K562 (cell line): ENCODE results near the gene TUBB2A. TPM values are rescaled to one million over a fixed set of nuclear protein-coding genes. Genes with fewer than 3 reads are reported as not detected.
A peak's percentile ranks its signal among the peaks of the same experiment; 100 is the strongest.

Experiments used
- BCL6 ChIP-seq: fragments of 250-450 bp; sonication (Bioruptor Pico); IDR thresholded peaks from 2 replicates; pipeline ENCODE4 v1.4.0; 2020
- C11orf30 ChIP-seq: fragments of 450-650 bp; IDR thresholded peaks from 2 replicates; pipeline ENCODE4 v1.6.1; 2016; ENCODE audit warnings: low read depth, mild to moderate bottlenecking
- CBFA2T3 ChIP-seq: fragments of 450-650 bp; IDR thresholded peaks from 2 replicates; pipeline ENCODE4 v1.6.1; 2017
- CEBPG ChIP-seq, 3 experiments: fragments of 200-800 bp in 1 of 3; sonication (Bioruptor generic) in 1 of 3; sonication (generic) in 1 of 3; formaldehyde crosslinking in 1 of 3; IDR thresholded peaks in 2 of 3; conservative IDR thresholded peaks in 1 of 3; 2 replicates each; pipeline versions ENCODE4 v1.6.1 to v1.8.0; 2016 to 2022; ENCODE audit warnings: missing compliant biosample characterization in 2 of 3, missing genetic modification characterization in 2 of 3, mild to moderate bottlenecking in 1 of 3, missing genetic modification reagents in 1 of 3
- CSDE1 ChIP-seq, 2 experiments: fragments of 450-650 bp; IDR thresholded peaks; 2 replicates each; pipeline ENCODE4 v1.6.1; 2016; ENCODE audit warnings: mild to moderate bottlenecking in 1 of 2
- ERF ChIP-seq: fragments of 450-650 bp; formaldehyde crosslinking; IDR thresholded peaks from 2 replicates; pipeline ENCODE4 v1.4.0; 2020; ENCODE audit warnings: mild to moderate bottlenecking, mixed read lengths
- MAFK ChIP-seq: IDR thresholded peaks from 2 replicates; pipeline ENCODE4 v1.6.1; 2011; ENCODE audit warnings: low read length, improper control_type of control experiment
- MBD2 ChIP-seq: sonication (generic); IDR thresholded peaks from 2 replicates; pipeline ENCODE4 v1.6.1; 2016; ENCODE audit warnings: low read depth, borderline replicate concordance
- MEIS2 ChIP-seq: fragments of 450-650 bp; IDR thresholded peaks from 2 replicates; pipeline ENCODE4 v1.6.1; 2014; ENCODE audit warnings: mild to moderate bottlenecking; ENCODE audit not compliant: partially characterized antibody
- NFE2L1 ChIP-seq: fragments of 450-650 bp; IDR thresholded peaks from 2 replicates; pipeline ENCODE4 v1.6.1; 2016; ENCODE audit warnings: missing genetic modification characterization, low read depth, mild to moderate bottlenecking, missing compliant biosample characterization, moderate library complexity, borderline replicate concordance
- PHB2 ChIP-seq: fragments of 450-650 bp; IDR thresholded peaks from 2 replicates; pipeline ENCODE4 v1.6.1; 2017; ENCODE audit warnings: low read depth
- PHF8 ChIP-seq: fragments of 200-600 bp; sonication (generic); IDR thresholded peaks from 2 replicates; pipeline ENCODE4 v1.6.1; 2012; ENCODE audit warnings: mixed run types, mild to moderate bottlenecking, inconsistent platforms, low read length, moderate library complexity, borderline replicate concordance
- RAD21 ChIP-seq, 2 experiments: fragments of 250-450 bp in 1 of 2; fragments of 450-650 bp in 1 of 2; sonication (Bioruptor Pico) in 1 of 2; formaldehyde crosslinking in 1 of 2; IDR thresholded peaks in 1 of 2; conservative IDR thresholded peaks in 1 of 2; 2 replicates each; pipeline versions ENCODE4 v1.4.0 to v1.8.0; 2020 to 2022; ENCODE audit warnings: mild to moderate bottlenecking in 2 of 2, moderate library complexity in 1 of 2
- SIX5 ChIP-seq, 2 experiments: IDR thresholded peaks; 2 replicates each; pipeline ENCODE4 v1.6.1; 2011; ENCODE audit warnings: low read length in 2 of 2, borderline replicate concordance in 1 of 2, low read depth in 1 of 2, mild to moderate bottlenecking in 1 of 2, moderate library complexity in 1 of 2; ENCODE audit not compliant: insufficient read depth in 1 of 2
- SMARCA5 ChIP-seq: fragments of 450-650 bp; IDR thresholded peaks from 2 replicates; pipeline ENCODE4 v1.6.1; 2016
- TEAD1 ChIP-seq, 2 experiments: fragments of 450-650 bp in 1 of 2; sonication (generic) in 1 of 2; formaldehyde crosslinking; IDR thresholded peaks; 2 replicates each; pipeline versions ENCODE4 v1.4.0 to v1.8.0; 2020 to 2022; ENCODE audit warnings: mild to moderate bottlenecking in 2 of 2, missing genetic modification reagents in 1 of 2
- YY1 ChIP-seq, 3 experiments: IDR thresholded peaks; 2 replicates each; pipeline ENCODE4 v1.6.1; 2011; ENCODE audit warnings: low read length in 2 of 3, mild to moderate bottlenecking in 2 of 3, moderate library complexity in 2 of 3, borderline replicate concordance in 1 of 3, control low read depth in 1 of 3, low read depth in 1 of 3; ENCODE audit not compliant: insufficient read depth in 3 of 3, insufficient replicate concordance in 2 of 3, control insufficient read depth in 1 of 3, insufficient read length in 1 of 3; ENCODE audit errors: extremely low read depth in 1 of 3
- ZFP36 ChIP-seq: fragments of 150-350 bp; IDR thresholded peaks from 2 replicates; pipeline ENCODE4 v1.6.1; 2018; ENCODE audit warnings: low read length, low read depth; ENCODE audit not compliant: partially characterized antibody
- ZNF347 ChIP-seq: fragments of 450-650 bp; formaldehyde crosslinking; IDR thresholded peaks from 2 replicates; pipeline ENCODE4 v1.4.0; 2020; ENCODE audit warnings: low read depth, mild to moderate bottlenecking, moderate library complexity
- ZNF77 ChIP-seq: fragments of 250-450 bp; sonication (Bioruptor Pico); IDR thresholded peaks from 2 replicates; pipeline ENCODE4 v1.5.0; 2020
- polyA plus RNA-seq, 8 experiments: library from polyadenylated mRNA; depleted of rRNA in 4 of 8; stranded (reverse) in 5 of 8; unstranded in 3 of 8; fragments of >200 nt; fragmentation: Nextera tagmentation in 2 of 8; fragmentation: Illumina TruSeq in 1 of 8; extraction: Ambion mirVana in 2 of 8; extraction: Trizol in 1 of 8; gene quantifications; 2 replicates each; pipeline versions ENCODE4 v1.2.1 to v1.2.3, GENCODE V29; 2011 to 2014; ENCODE audit warnings: inconsistent platforms in 1 of 8, missing spikeins in 1 of 8
- total RNA-seq, 7 experiments: library from RNA; depleted of rRNA in 6 of 7; stranded (reverse); fragments of >200 nt in 6 of 7; fragmentation: Illumina TruSeq in 2 of 7; extraction: Trizol in 2 of 7; gene quantifications; 2 replicates each; pipeline versions ENCODE4 v1.2.1 to v1.2.3, GENCODE V29; 2011 to 2021; ENCODE audit warnings: low replicate concordance in 1 of 7
- TF ChIP-seq, protein P1 (sequence below): fragments of 200-800 bp; sonication (Bioruptor generic); IDR thresholded peaks from 2 replicates; pipeline ENCODE4 v1.6.1; 2016; ENCODE audit warnings: missing genetic modification characterization, missing compliant biosample characterization
- TF ChIP-seq, protein P2 (sequence below), 2 experiments: fragments of 450-650 bp in 1 of 2; sonication (generic) in 1 of 2; formaldehyde crosslinking; conservative IDR thresholded peaks; 2 replicates each; pipeline versions ENCODE4 v1.4.0 to v1.8.1; 2020 to 2022; ENCODE audit warnings: mild to moderate bottlenecking in 1 of 2, missing genetic modification reagents in 1 of 2

TUBB2A gene
- total and polyA plus RNA-seq, 9 of the 15 experiments (the other 6 are each of a cell fraction or from before 2014, with no cell fraction given) = 3.6 to 92.1 (median 45.6) TPM

DNA sequence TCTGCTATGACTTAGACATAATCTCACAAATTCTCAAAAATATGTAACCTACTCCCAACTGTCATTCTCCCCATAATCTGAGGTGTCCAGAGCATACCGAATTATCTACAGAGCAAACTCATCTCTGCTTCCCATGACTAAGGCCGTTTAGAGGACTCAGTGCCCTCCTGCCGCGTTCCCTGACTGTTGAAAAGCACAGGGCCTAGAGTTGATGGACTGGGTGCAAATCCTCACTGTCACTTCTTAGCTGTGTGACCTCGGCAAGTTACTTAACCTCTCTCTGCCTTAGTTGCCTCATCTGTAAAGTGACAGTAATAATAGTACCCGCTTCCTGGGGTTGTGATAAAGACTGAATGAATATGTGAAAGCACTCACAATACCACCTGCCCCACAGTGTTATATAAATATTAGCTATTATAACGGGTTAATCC is 4.7 kb upstream of the TUBB2A start (continued):
- no peak for TF ChIP-seq CSDE1 (IDR thresholded peaks at IDR 0.05)
- TF ChIP-seq RAD21 (CRISPR knock-in tag; conservative IDR thresholded peaks at IDR 0.05 in 1 of 2, IDR thresholded peaks at IDR 0.05 in 1 of 2) = 0 out of 4 replicates have a peak, but pooled peaks of 1 of the 2 experiments have one; percentile 17
- TF ChIP-seq MEIS2 = peak; percentile 60
- TF ChIP-seq CBFA2T3 = peak; percentile 49
- no peak for TF ChIP-seq ZNF347 (CRISPR knock-in tag)
- peak; percentile 44; the same call in 1 of the 2 replicates for TF ChIP-seq PHB2
- TF ChIP-seq SMARCA5 = peak; percentile 91
- TF ChIP-seq MAFK = peak; percentile 77
- TF ChIP-seq PHF8 = no peak
- no peak; a peak in 1 of 4 replicates for TF ChIP-seq TEAD1 (CRISPR knock-in tag; IDR thresholded peaks at IDR 0.05)
- no peak for TF ChIP-seq BCL6 (CRISPR knock-in tag)
- TF ChIP-seq ZFP36 = peak; percentile 96
- TF ChIP-seq YY1 (IDR thresholded peaks at IDR 0.05; ENCODE audit: borderline replicate concordance in 1 of 3, control insufficient read depth in 1 of 3, extremely low read depth in 1 of 3, insufficient read depth in 3 of 3, insufficient read length in 1 of 3, insufficient replicate concordance in 2 of 3, low read depth in 1 of 3, low read length in 2 of 3) = no peak
- no peak for TF ChIP-seq ZNF77 (CRISPR knock-in tag)
- TF ChIP-seq, protein P1, sequence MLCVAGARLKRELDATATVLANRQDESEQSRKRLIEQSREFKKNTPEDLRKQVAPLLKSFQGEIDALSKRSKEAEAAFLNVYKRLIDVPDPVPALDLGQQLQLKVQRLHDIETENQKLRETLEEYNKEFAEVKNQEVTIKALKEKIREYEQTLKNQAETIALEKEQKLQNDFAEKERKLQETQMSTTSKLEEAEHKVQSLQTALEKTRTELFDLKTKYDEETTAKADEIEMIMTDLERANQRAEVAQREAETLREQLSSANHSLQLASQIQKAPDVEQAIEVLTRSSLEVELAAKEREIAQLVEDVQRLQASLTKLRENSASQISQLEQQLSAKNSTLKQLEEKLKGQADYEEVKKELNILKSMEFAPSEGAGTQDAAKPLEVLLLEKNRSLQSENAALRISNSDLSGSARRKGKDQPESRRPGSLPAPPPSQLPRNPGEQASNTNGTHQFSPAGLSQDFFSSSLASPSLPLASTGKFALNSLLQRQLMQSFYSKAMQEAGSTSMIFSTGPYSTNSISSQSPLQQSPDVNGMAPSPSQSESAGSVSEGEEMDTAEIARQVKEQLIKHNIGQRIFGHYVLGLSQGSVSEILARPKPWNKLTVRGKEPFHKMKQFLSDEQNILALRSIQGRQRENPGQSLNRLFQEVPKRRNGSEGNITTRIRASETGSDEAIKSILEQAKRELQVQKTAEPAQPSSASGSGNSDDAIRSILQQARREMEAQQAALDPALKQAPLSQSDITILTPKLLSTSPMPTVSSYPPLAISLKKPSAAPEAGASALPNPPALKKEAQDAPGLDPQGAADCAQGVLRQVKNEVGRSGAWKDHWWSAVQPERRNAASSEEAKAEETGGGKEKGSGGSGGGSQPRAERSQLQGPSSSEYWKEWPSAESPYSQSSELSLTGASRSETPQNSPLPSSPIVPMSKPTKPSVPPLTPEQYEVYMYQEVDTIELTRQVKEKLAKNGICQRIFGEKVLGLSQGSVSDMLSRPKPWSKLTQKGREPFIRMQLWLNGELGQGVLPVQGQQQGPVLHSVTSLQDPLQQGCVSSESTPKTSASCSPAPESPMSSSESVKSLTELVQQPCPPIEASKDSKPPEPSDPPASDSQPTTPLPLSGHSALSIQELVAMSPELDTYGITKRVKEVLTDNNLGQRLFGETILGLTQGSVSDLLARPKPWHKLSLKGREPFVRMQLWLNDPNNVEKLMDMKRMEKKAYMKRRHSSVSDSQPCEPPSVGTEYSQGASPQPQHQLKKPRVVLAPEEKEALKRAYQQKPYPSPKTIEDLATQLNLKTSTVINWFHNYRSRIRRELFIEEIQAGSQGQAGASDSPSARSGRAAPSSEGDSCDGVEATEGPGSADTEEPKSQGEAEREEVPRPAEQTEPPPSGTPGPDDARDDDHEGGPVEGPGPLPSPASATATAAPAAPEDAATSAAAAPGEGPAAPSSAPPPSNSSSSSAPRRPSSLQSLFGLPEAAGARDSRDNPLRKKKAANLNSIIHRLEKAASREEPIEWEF (CRISPR knock-in tag) = no peak
- peak; percentile 22; the same call in 1 of the 2 replicates for TF ChIP-seq MBD2
- TF ChIP-seq, protein P2, sequence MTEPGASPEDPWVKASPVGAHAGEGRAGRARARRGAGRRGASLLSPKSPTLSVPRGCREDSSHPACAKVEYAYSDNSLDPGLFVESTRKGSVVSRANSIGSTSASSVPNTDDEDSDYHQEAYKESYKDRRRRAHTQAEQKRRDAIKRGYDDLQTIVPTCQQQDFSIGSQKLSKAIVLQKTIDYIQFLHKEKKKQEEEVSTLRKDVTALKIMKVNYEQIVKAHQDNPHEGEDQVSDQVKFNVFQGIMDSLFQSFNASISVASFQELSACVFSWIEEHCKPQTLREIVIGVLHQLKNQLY (CRISPR knock-in tag; conservative IDR thresholded peaks at IDR 0.05) = no peak
- no peak for TF ChIP-seq NFE2L1 (tag)
- TF ChIP-seq ERF (CRISPR knock-in tag) = peak; percentile 75
- peak; percentile 93 for TF ChIP-seq C11orf30
- TF ChIP-seq SIX5 (IDR thresholded peaks at IDR 0.05; ENCODE audit: borderline replicate concordance in 1 of 2, insufficient read depth in 1 of 2, low read depth in 1 of 2, low read length in 2 of 2) = no peak
- no peak for TF ChIP-seq CEBPG (CRISPR knock-in tag; IDR thresholded peaks at IDR 0.05)
- peak; percentile 19 to 37; a peak in 1 of 4 replicates for TF ChIP-seq CEBPG (tag; conservative IDR thresholded peaks at IDR 0.05 in 1 of 2, IDR thresholded peaks at IDR 0.05 in 1 of 2)
